Activated CD8-positive, alpha-beta T cell treated with anti-CD3 and anti-CD28 coated beads for 36 hours (primary cell): ENCODE measurements around the gene EP300. TPM values are rescaled to one million over a fixed set of nuclear protein-coding genes. Genes with fewer than 3 reads are reported as not detected.

Experiments used
- ATAC-seq: fragments of 200-7000 bp; cut with Tn5 transposase; one replicate; pipeline ENCODE4 v1.10.0; 2021; ENCODE audit warnings: mild to moderate bottlenecking, moderate library complexity
- CTCF ChIA-PET: fragments of 350-600 bp; sonication (Branson Sonifier 250); formaldehyde crosslinking; loops from one replicate; lab custom pipeline; 2021; ENCODE audit warnings: antibody characterized with exemption; lab: Charles Lee
- POLR2A ChIA-PET: fragments of 350-600 bp; sonication (Branson Sonifier 250); formaldehyde crosslinking; loops from one replicate; lab custom pipeline; 2021; ENCODE audit warnings: antibody characterized with exemption; lab: Charles Lee
- DNase-seq: peaks from one replicate; pipeline ENCODE4 v3.0.0-alpha.2; 2020
- H3K27ac Mint-ChIP-seq: one replicate; pipeline ENCODE4 v1.8.0; 2021; ENCODE audit warnings: mild to moderate bottlenecking, mixed read lengths
- H3K27me3 Mint-ChIP-seq: one replicate; pipeline ENCODE4 v1.8.0; 2021; ENCODE audit warnings: mixed read lengths
- H3K36me3 Mint-ChIP-seq: one replicate; pipeline ENCODE4 v1.8.0; 2021; ENCODE audit warnings: low read depth, mixed read lengths
- H3K4me1 Mint-ChIP-seq: one replicate; pipeline ENCODE4 v1.8.0; 2021; ENCODE audit warnings: low read depth, mixed read lengths
- H3K4me3 Mint-ChIP-seq: one replicate; pipeline ENCODE4 v1.8.0; 2021; ENCODE audit warnings: mild to moderate bottlenecking, moderate library complexity, mixed read lengths
- H3K9me3 Mint-ChIP-seq: one replicate; pipeline ENCODE4 v1.8.0; 2021; ENCODE audit warnings: mixed read lengths
- intact Hi-C: fragments of 100-400 bp; cut with micrococcal nuclease; formaldehyde crosslinking; loops from one replicate; pipeline ENCODE4 v1.10.0; 2022
- total RNA-seq, 2 experiments: library from RNA; stranded (reverse); gene quantifications; one replicate each; pipeline ENCODE4 v1.2.3, GENCODE V29; 2021
- TF ChIP-seq, protein P1 (sequence below): fragments of 200-600 bp; IDR thresholded peaks from one replicate; pipeline ENCODE4 v1.8.0; 2022; ENCODE audit warnings: antibody characterized with exemption, mild to moderate bottlenecking

Gene EP300
- total RNA-seq, 2 experiments from 2014 or later: 39.6 to 39.7 TPM

- no peak for DNase-seq
- TF ChIP-seq, protein P1, sequence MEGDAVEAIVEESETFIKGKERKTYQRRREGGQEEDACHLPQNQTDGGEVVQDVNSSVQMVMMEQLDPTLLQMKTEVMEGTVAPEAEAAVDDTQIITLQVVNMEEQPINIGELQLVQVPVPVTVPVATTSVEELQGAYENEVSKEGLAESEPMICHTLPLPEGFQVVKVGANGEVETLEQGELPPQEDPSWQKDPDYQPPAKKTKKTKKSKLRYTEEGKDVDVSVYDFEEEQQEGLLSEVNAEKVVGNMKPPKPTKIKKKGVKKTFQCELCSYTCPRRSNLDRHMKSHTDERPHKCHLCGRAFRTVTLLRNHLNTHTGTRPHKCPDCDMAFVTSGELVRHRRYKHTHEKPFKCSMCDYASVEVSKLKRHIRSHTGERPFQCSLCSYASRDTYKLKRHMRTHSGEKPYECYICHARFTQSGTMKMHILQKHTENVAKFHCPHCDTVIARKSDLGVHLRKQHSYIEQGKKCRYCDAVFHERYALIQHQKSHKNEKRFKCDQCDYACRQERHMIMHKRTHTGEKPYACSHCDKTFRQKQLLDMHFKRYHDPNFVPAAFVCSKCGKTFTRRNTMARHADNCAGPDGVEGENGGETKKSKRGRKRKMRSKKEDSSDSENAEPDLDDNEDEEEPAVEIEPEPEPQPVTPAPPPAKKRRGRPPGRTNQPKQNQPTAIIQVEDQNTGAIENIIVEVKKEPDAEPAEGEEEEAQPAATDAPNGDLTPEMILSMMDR: no peak
- POLR2A ChIA-PET: no interaction called here
- Mint-ChIP-seq H3K4me3 (no peak overlapping the region), H3K9me3 (no peaks in the 10 kb centered on the region), H3K4me1 (peaks cover 7% of the 10 kb centered on the region), H3K27ac (no peak overlapping the region), H3K36me3 (no peaks in the 10 kb centered on the region), H3K27me3 (peaks cover 3% of the 10 kb centered on the region)
- intact Hi-C loops: no loop called here
- ATAC-seq: no peak
- CTCF ChIA-PET: interaction anchor here (1.1 kb wide), 1 partner anchor 43 kb away, joined by 4 read pairs; no protein-coding TSS in a partner anchor
Measured at GRCh38 chr22:41193829-41194228, 101.4 kb downstream of the EP300 start.

DNA sequence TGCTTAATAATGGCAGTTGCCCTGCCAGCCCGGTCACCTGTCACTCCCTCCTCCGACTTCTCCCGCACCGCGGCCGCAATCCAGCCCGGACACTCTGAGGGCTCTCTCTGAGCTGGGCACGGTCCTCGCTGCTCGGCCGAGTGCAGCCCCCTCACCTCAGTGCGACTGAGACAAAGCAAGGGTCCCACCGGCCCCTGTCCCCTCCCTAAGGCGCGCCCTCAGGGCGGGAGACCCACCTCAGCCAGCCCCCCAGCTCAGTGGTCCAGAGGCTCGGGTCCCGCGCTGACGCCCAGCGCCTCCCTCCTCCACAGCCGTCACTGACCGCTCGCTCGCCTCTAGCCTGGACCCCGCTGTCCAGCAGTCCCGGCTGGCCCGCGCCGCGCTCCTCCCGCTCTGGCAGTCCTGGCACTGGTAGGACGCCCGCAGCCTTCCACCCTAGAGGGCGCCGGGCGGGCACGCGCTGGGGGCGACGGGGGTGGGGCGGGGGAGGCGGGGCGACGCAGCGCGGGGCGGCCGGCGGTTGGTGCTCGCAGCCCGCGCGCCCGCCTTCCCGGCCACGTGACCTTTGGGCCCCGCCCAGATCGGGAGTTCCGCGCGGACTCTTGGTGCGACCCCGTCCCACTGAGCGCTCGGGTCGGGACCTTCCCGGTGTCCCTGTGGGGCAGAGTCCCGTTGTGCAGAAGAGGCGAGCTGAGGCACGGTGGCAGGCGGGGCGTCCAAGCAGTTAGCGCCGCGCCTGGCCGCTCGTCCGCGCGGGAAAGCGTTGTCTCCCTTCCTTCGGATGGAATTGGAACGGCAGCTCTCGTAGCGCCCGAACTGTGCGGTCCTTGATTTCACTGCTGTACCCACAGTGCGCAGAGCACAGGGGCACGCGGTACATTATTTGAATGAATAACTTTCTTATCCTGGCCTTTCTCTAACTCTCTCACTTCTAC is 104.9 kb downstream of the EP300 start:
- DNase-seq (peak; percentile 79), ATAC-seq (peak; percentile 90)
- intact Hi-C loops: no loop called here
- Mint-ChIP-seq H3K4me3 (peak overlapping the region; percentile 74), H3K4me1 (peaks cover 7% of the 10 kb centered on the region), H3K27me3 (peaks cover 9% of the 10 kb centered on the region), H3K27ac (no peak overlapping the region), H3K9me3 (no peaks in the 10 kb centered on the region), H3K36me3 (no peaks in the 10 kb centered on the region)
- TF ChIP-seq, protein P1: no peak
- ChIA-PET POLR2A (interaction anchor here (0.6 to 1.5 kb wide), 6 partner anchors 16 to 564 kb away, joined by 3 to 6 read pairs (median 3); no protein-coding TSS in a partner anchor), CTCF (interaction anchor here (0.9 to 2.6 kb wide), 4 partner anchors 20 to 274 kb away, joined by 3 to 15 read pairs (median 4); no protein-coding TSS in a partner anchor)

DNA sequence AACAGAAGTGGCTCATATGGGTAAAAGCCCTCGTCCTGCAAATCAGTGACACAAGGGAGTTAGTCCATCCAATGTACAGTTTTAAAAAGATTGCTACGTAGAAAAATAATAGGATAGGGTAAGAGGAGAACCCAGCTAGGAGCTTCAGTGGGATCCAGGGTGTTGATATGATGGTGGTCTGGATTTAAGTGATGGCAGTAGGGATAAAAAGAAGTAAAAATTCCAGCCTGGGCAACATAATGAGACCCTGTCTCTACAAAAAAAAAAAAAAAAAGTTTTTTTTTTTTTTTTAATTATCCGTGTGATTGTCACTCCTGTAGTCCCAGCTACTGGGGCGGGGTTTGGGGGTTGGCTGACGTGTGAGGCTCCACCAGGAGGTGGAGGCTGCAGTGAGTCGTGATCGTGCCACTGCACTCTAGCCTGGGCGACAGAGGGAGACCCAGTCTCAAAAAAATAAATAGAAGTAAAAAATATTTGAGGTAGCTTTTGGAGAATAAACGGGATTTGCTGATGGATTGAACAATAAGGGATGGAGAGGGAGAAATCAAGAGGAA is 105.7 kb downstream of the EP300 start:
- ChIA-PET POLR2A (interaction anchor here (0.6 to 1.5 kb wide), 8 partner anchors 9 to 564 kb away, joined by 3 to 6 read pairs (median 3); no protein-coding TSS in a partner anchor), CTCF (interaction anchor here (0.9 to 2.6 kb wide), 4 partner anchors 20 to 275 kb away, joined by 3 to 15 read pairs (median 4); no protein-coding TSS in a partner anchor)
- TF ChIP-seq, protein P1: no peak
- H3K27ac Mint-ChIP-seq: no peak overlapping the region
- peaks cover 7% of the 10 kb centered on the region for H3K4me1 Mint-ChIP-seq
- intact Hi-C loops: no loop called here
- no peaks in the 10 kb centered on the region for H3K9me3 Mint-ChIP-seq
- H3K36me3 Mint-ChIP-seq: no peaks in the 10 kb centered on the region
- peaks cover 9% of the 10 kb centered on the region for H3K27me3 Mint-ChIP-seq
- peak; percentile 76 for ATAC-seq
- peak; percentile 78 for DNase-seq
- H3K4me3 Mint-ChIP-seq: peak overlapping the region; percentile 74

GRCh38 chr22:41201141-41201540 is 108.7 kb downstream of the EP300 start:
- peaks cover 12% of the 10 kb centered on the region for H3K27me3 Mint-ChIP-seq
- TF ChIP-seq, protein P1: no peak
- intact Hi-C loops: no loop called here
- H3K9me3 Mint-ChIP-seq: no peaks in the 10 kb centered on the region
- DNase-seq: no peak
- H3K36me3 Mint-ChIP-seq: peaks cover 6% of the 10 kb centered on the region
- no peak for ATAC-seq
- H3K4me3 Mint-ChIP-seq: no peak overlapping the region
- peaks cover 15% of the 10 kb centered on the region for H3K4me1 Mint-ChIP-seq
- H3K27ac Mint-ChIP-seq: no peak overlapping the region
- CTCF ChIA-PET: no interaction called here
- POLR2A ChIA-PET: interaction anchor here (1.3 kb wide), 1 partner anchor 8 kb away, joined by 3 read pairs; no protein-coding TSS in a partner anchor
